GDM1 (cell line): ENCODE measurements around the gene UVRAG.
"Not testable (repeated sequence)": the region's sequence is repeated elsewhere in the genome, so short reads cannot be mapped to it uniquely, and the experiment has no call there.

Source experiments
- DNase-seq: peaks from one replicate; lab custom pipeline; 2025; lab: John Stamatoyannopoulos, UW

Gene UVRAG

DNA sequence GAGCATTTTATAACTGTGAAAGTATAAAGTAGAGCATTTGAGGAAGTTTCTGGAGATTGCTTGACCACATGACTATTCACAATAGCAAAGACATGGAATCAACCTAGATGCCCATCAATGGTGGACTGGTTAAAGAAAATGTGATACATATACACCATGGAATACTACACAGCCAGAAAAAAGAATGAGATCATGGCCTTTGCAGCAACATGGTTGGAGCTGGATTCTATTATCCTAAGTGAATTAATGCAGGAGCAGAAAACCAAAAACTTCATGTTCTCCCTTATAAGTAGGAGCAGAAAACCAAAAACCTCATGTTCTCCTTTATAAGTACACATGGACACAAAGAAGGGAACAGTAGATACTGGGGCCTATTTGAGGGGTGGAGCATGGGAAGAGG lies 30.3 kb downstream of the UVRAG start:
- no peak for DNase-seq

GRCh38 chr11:75849894-75850293 lies 34.9 kb downstream of the UVRAG start:
- DNase-seq: no peak

GRCh38 chr11:75850787-75851186 lies 35.8 kb downstream of the UVRAG start:
- no peak for DNase-seq

- DNase-seq: no peak
Observed at GRCh38 chr11:75851203-75851602, 36.2 kb downstream of the UVRAG start.

DNA sequence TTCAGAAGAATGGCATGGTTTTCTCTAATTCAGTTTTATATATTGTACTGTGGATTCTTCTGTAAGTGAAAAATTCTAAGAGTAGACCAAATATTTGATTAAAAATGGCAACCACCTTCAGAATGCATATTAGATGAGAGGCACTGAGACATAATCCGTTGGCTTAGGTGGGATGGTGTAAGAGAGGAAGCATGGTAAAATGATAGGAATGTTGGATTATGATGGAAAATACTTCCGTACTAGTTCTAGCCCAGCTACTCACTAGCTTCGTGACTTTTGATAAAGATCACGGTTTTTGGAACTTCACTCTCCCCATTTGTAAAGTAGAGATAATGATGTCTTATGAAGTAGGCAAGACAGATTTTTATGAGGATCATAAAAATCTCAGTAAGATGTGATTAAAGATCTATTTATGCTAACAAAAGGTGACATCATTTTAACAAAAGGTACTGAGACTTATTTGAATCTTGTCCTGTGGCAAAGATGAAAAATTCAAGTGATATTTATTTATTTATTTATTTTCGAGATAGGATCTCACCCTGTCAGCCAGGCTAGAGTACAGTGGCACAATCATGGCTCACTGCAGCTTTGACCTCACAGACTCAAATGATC lies 37.5 kb downstream of the UVRAG start:
- no peak for DNase-seq

GRCh38 chr11:75853563-75853962 lies 38.6 kb downstream of the UVRAG start:
- not testable (repeated sequence) for DNase-seq

DNA sequence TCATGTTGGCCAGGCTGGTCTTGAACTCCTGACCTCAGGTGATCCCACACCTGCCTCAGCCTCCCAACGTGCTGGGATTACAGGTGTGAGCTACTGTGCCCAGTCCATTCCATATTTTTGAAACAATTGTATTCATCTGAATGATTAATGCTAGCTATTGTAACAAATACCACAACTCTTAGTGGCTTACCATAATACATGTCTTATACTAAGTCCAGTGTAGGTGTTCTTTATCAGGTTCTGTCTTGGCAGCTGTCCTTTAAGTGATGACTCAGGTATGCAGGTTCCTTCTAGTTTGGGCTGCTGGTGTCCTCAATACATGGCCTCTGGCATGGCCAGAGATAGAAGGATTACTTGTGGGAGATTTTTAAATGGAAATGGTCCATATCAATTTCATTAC lies 39.0 kb downstream of the UVRAG start:
- DNase-seq: no peak

- DNase-seq: no peak
Observed at GRCh38 chr11:75855206-75855605, 40.2 kb downstream of the UVRAG start.

- DNase-seq: no peak
Observed at GRCh38 chr11:75856912-75857311, 41.9 kb downstream of the UVRAG start.

GRCh38 chr11:75858042-75858441 lies 43.0 kb downstream of the UVRAG start:
- no peak for DNase-seq

- no peak for DNase-seq
Observed at GRCh38 chr11:75858613-75859012, 43.6 kb downstream of the UVRAG start.

- DNase-seq: no peak
Observed at GRCh38 chr11:75859614-75860013, 44.6 kb downstream of the UVRAG start.

GRCh38 chr11:75862437-75862836 lies 47.4 kb downstream of the UVRAG start:
- DNase-seq: no peak

- DNase-seq: peak; percentile 17
Observed at GRCh38 chr11:75867778-75868374, 52.9 kb downstream of the UVRAG start.

- DNase-seq: no peak
Observed at GRCh38 chr11:75868990-75869389, 54.0 kb downstream of the UVRAG start.

- DNase-seq: no peak
Observed at GRCh38 chr11:75869661-75870455, 54.8 kb downstream of the UVRAG start.

DNA sequence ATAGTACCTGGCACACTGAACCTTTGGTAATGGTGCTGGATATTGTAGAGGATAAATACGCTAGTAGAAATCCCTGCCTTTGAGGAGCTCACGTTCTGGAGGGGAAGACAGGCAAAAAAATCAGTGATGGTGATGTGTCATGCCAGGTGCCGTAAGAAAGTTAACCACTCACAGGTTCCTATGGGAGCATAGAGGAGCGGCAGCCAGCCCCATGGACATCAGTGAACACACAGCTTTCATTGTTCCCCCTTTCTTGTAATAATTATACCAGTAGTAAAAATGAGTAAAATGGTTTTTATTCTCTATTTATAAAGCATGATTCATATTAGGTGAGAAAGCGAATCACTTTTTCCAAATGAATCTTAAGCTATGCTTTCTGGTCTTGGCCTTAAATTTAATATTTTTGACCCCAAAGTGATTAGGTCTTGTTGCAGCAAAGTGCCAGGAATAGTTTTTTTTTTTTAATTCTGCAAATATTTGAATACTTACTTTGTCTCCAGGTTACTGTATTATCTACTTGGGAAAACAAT lies 57.9 kb downstream of the UVRAG start:
- DNase-seq: no peak

- DNase-seq: peak; percentile 79
Observed at GRCh38 chr11:75873417-75874221, 58.6 kb downstream of the UVRAG start.

- DNase-seq: no peak
Observed at GRCh38 chr11:75874684-75875341, 59.8 kb downstream of the UVRAG start.

- not testable (repeated sequence) for DNase-seq
Observed at GRCh38 chr11:75877327-75877726, 62.3 kb downstream of the UVRAG start.

DNA sequence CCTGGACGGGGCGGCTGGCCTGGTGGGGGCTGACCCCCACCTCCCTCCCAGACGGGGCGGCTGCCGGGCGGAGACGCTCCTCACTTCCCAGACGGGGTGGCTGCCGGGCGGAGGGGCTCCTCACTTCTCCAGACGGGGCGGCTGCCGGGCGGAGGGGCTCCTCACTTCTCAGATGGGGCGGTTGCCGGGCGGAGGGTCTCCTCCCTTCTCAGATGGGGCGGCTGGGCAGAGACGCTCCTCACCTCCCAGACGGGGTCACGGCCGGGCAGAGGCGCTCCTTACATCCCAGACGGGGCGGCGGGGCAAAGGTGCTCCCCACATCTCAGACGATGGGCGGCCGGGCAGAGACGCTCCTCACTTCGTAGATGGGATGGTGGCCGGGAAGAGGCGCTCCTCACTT lies 62.9 kb downstream of the UVRAG start:
- DNase-seq: not testable (repeated sequence)

DNA sequence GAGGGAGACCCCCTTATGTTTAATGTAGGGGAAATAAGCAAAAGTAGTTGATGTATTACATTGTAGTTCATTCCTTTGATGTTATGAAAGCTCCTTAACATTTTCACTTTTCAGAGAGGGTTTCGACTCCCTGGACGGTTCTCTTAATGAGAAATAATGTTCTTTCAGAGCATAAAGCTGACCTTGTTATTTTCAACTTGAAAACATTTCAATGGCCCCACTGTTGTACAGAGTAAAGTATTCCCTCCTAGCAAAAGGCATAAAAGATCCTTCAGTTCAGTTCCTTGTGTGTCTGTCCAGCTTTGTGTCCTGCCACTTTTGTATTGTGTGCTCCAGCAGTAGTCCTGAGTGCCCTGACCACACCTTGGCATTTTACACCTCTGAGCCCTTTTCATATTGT lies 63.9 kb downstream of the UVRAG start:
- no peak for DNase-seq
